ENCODE measurements around the gene ZBTB32.

ZBTB32 gene

GRCh38 chr19:35702223-35703012 is 1.9 kb upstream of the ZBTB32 start (continued):
- TF ChIP-seq, protein P1, sequence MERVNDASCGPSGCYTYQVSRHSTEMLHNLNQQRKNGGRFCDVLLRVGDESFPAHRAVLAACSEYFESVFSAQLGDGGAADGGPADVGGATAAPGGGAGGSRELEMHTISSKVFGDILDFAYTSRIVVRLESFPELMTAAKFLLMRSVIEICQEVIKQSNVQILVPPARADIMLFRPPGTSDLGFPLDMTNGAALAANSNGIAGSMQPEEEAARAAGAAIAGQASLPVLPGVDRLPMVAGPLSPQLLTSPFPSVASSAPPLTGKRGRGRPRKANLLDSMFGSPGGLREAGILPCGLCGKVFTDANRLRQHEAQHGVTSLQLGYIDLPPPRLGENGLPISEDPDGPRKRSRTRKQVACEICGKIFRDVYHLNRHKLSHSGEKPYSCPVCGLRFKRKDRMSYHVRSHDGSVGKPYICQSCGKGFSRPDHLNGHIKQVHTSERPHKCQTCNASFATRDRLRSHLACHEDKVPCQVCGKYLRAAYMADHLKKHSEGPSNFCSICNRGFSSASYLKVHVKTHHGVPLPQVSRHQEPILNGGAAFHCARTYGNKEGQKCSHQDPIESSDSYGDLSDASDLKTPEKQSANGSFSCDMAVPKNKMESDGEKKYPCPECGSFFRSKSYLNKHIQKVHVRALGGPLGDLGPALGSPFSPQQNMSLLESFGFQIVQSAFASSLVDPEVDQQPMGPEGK (tag by site-specific recombination; IDR thresholded peaks at IDR 0.05) = peak; percentile 97
- TF ChIP-seq ZNF311 (tag by site-specific recombination; IDR thresholded peaks at IDR 0.05; ENCODE audit: borderline replicate concordance) (no peak), WT1 (tag by site-specific recombination; IDR thresholded peaks at IDR 0.05) (peak; percentile 34; the same call in 1 of the 2 replicates), KLF16 (tag by site-specific recombination; IDR thresholded peaks at IDR 0.05) (peak; percentile 18; the same call in 1 of the 2 replicates), IKZF3 (tag by site-specific recombination; IDR thresholded peaks at IDR 0.05) (peak; percentile 7; the same call in 1 of the 2 replicates), ZNF791 (tag by site-specific recombination; IDR thresholded peaks at IDR 0.05) (no peak), ZNF133 (tag by site-specific recombination; IDR thresholded peaks at IDR 0.05) (no peak), ZNF837 (tag by site-specific recombination; IDR thresholded peaks at IDR 0.05) (no peak), PRDM1 (tag by site-specific recombination; IDR thresholded peaks at IDR 0.05) (peak; percentile 79), ZBTB49 (tag by site-specific recombination; IDR thresholded peaks at IDR 0.05; ENCODE audit: low read depth) (no peak), ZNF335 (tag by site-specific recombination; conservative IDR thresholded peaks at IDR 0.05) (peak; percentile 68), ZNF585B (tag by site-specific recombination; IDR thresholded peaks at IDR 0.05) (no peak), SALL2 (tag by site-specific recombination; IDR thresholded peaks at IDR 0.05; ENCODE audit: borderline replicate concordance) (no peak), RBAK (tag by site-specific recombination; IDR thresholded peaks at IDR 0.05) (no peak), ATF2 (tag by site-specific recombination; IDR thresholded peaks at IDR 0.05; ENCODE audit: low read depth) (no peak), ZNF221 (tag by site-specific recombination; IDR thresholded peaks at IDR 0.05; ENCODE audit: borderline replicate concordance) (no peak), ZFP41 (tag by site-specific recombination; IDR thresholded peaks at IDR 0.05; ENCODE audit: borderline replicate concordance) (no peak), ZNF692 (tag by site-specific recombination; IDR thresholded peaks at IDR 0.05) (peak; percentile 47), TRIM28 (IDR thresholded peaks at IDR 0.05; ENCODE audit: borderline replicate concordance, low read length) (no peak), KLF8 (tag by site-specific recombination; IDR thresholded peaks at IDR 0.05) (peak; percentile 73), MEIS1 (CRISPR knock-in tag; IDR thresholded peaks at IDR 0.05; ENCODE audit: borderline replicate concordance) (no peak), ZNF701 (tag by site-specific recombination; IDR thresholded peaks at IDR 0.05) (no peak), ZNF513 (tag by site-specific recombination; IDR thresholded peaks at IDR 0.05) (no peak), GLI4 (tag by site-specific recombination; IDR thresholded peaks at IDR 0.05) (no peak)
- TF ChIP-seq, protein P2, sequence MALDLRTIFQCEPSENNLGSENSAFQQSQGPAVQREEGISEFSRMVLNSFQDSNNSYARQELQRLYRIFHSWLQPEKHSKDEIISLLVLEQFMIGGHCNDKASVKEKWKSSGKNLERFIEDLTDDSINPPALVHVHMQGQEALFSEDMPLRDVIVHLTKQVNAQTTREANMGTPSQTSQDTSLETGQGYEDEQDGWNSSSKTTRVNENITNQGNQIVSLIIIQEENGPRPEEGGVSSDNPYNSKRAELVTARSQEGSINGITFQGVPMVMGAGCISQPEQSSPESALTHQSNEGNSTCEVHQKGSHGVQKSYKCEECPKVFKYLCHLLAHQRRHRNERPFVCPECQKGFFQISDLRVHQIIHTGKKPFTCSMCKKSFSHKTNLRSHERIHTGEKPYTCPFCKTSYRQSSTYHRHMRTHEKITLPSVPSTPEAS (tag by site-specific recombination; IDR thresholded peaks at IDR 0.05) = no peak; the same call in 1 of the 2 replicates
- TF ChIP-seq, protein P3, sequence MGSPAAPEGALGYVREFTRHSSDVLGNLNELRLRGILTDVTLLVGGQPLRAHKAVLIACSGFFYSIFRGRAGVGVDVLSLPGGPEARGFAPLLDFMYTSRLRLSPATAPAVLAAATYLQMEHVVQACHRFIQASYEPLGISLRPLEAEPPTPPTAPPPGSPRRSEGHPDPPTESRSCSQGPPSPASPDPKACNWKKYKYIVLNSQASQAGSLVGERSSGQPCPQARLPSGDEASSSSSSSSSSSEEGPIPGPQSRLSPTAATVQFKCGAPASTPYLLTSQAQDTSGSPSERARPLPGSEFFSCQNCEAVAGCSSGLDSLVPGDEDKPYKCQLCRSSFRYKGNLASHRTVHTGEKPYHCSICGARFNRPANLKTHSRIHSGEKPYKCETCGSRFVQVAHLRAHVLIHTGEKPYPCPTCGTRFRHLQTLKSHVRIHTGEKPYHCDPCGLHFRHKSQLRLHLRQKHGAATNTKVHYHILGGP (tag by site-specific recombination; IDR thresholded peaks at IDR 0.05) = no peak
- TF ChIP-seq, protein P4, sequence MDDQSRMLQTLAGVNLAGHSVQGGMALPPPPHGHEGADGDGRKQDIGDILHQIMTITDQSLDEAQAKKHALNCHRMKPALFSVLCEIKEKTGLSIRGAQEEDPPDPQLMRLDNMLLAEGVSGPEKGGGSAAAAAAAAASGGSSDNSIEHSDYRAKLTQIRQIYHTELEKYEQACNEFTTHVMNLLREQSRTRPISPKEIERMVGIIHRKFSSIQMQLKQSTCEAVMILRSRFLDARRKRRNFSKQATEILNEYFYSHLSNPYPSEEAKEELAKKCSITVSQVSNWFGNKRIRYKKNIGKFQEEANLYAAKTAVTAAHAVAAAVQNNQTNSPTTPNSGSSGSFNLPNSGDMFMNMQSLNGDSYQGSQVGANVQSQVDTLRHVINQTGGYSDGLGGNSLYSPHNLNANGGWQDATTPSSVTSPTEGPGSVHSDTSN (CRISPR knock-in tag; IDR thresholded peaks at IDR 0.05) = peak; percentile 98

All from HEK293 (cell line).